HepG2 (cell line): Measurements from ENCODE around the gene ABCD4. TPM values are rescaled to one million over a fixed set of nuclear protein-coding genes. Genes with fewer than 3 reads are reported as not detected.
A peak's percentile ranks its signal among the peaks of the same experiment; 100 is the strongest.

Experiments
- ATAC-seq: fragments of 200-7000 bp; cut with Tn5 transposase; 3 replicates; pipeline ENCODE4 v1.9.1; 2020; ENCODE audit warnings: mild to moderate bottlenecking, moderate library complexity
- Bru-seq: library from RNA; stranded (reverse); fragments of 400-500 nt; gene quantifications from one replicate; lab custom pipeline; 2021; lab: Mats Ljungman, UMichigan
- BruChase-seq, 2 experiments: library from RNA; stranded (reverse); fragments of 400-500 nt; gene quantifications; one replicate each; lab custom pipeline; 2021; lab: Mats Ljungman, UMichigan
- BruUV-seq: library from RNA; stranded (reverse); fragments of 400-500 nt; replicated peaks from 2 replicates; lab custom pipeline; 2021; lab: Mats Ljungman, UMichigan
- CTCF ChIA-PET: fragments of 300-600 bp; formaldehyde crosslinking; extraction: SDS; loops from one replicate; lab custom pipeline; 2021; ENCODE audit warnings: low total read pairs, inconsistent platforms, low intra/inter-chr PET ratio; lab: Yijun Ruan, JAX
- POLR2A ChIA-PET: fragments of 350-600 bp; sonication (Branson Sonifier 250); formaldehyde crosslinking; loops from one replicate; lab custom pipeline; 2020; ENCODE audit warnings: antibody characterized with exemption, inconsistent platforms; lab: Yijun Ruan, JAX
- DNase-seq: peaks from one replicate; pipeline ENCODE4 v3.0.0-alpha.2; 2015; ENCODE audit warnings: low spot score
- FAIRE-seq: peaks from 3 replicates; lab custom pipeline; 2011; peaks lifted over from hg19 to GRCh38; lab: Jason Lieb, UNC
- H2AFZ ChIP-seq: one replicate; pipeline ENCODE4 v1.6.1; 2011; ENCODE audit warnings: low read length, inconsistent platforms
- H3K27ac ChIP-seq: fragments of 300-600 bp; 3 replicates; pipeline ENCODE4 v1.8.0; 2011; ENCODE audit warnings: mixed run types, mild to moderate bottlenecking, mixed read lengths, low read length, inconsistent platforms; ENCODE audit not compliant: insufficient read depth; ENCODE audit errors: extremely low read length
- H3K27me3 ChIP-seq, 2 experiments: fragments of 200-600 bp in 1 of 2; 2 replicates in 1 of 2; 3 replicates in 1 of 2; pipeline versions ENCODE4 v1.6.0 to v1.8.0; 2011; ENCODE audit warnings: low read length in 2 of 2, mild to moderate bottlenecking in 2 of 2, moderate library complexity in 2 of 2, inconsistent platforms in 1 of 2; ENCODE audit not compliant: insufficient read depth in 2 of 2, control insufficient read depth in 1 of 2
- H3K36me3 ChIP-seq, 2 experiments: fragments of 200-600 bp in 1 of 2; replicated peaks in 1 of 2; 2 replicates in 1 of 2; 3 replicates in 1 of 2; pipeline versions ENCODE4 v1.5.1 to v1.8.0; 2011; ENCODE audit warnings: low read length in 2 of 2, inconsistent platforms in 1 of 2; ENCODE audit not compliant: insufficient read depth in 2 of 2, control insufficient read depth in 1 of 2
- H3K4me1 ChIP-seq: 2 replicates; pipeline ENCODE4 v1.5.1; 2012; ENCODE audit warnings: low read length, inconsistent platforms; ENCODE audit not compliant: insufficient read depth
- H3K4me2 ChIP-seq: 2 replicates; pipeline ENCODE4 v1.6.0; 2011; ENCODE audit warnings: low read depth, low read length, inconsistent platforms
- H3K4me3 ChIP-seq, 3 experiments: fragments of 200-600 bp in 1 of 3; sonication (generic), shearing (Covaris generic) in 1 of 3; replicated peaks in 1 of 3; 2 replicates each; pipeline ENCODE4 v1.5.1; 2011 to 2016; ENCODE audit warnings: low read length in 3 of 3, inconsistent platforms in 2 of 3, low read depth in 2 of 3, mild to moderate bottlenecking in 2 of 3, control low read depth in 1 of 3, mixed read lengths in 1 of 3; ENCODE audit not compliant: insufficient read depth in 1 of 3
- H3K79me2 ChIP-seq: one replicate; pipeline ENCODE4 v1.6.1; 2011; ENCODE audit warnings: low read length, inconsistent platforms; ENCODE audit not compliant: insufficient read depth
- H3K9ac ChIP-seq: 2 replicates; pipeline ENCODE4 v1.6.0; 2011; ENCODE audit warnings: mild to moderate bottlenecking, low read depth, low read length, inconsistent platforms; ENCODE audit not compliant: insufficient read depth
- H3K9me3 ChIP-seq: 2 replicates; pipeline ENCODE4 v1.5.1; 2012; ENCODE audit warnings: mild to moderate bottlenecking, low read length
- H4K20me1 ChIP-seq: 2 replicates; pipeline ENCODE4 v1.6.0; 2011; ENCODE audit warnings: inconsistent platforms, mild to moderate bottlenecking, low read length, moderate library complexity; ENCODE audit not compliant: insufficient read depth
- EEA1 ChIP-seq: sonication (generic); formaldehyde crosslinking; IDR thresholded peaks from 2 replicates; pipeline ENCODE4 v1.5.1; 2020; ENCODE audit warnings: mild to moderate bottlenecking, missing genetic modification reagents, borderline replicate concordance
- ELF3 ChIP-seq: IDR thresholded peaks from 2 replicates; pipeline ENCODE4 v1.6.1; 2016; ENCODE audit warnings: missing genetic modification reagents, missing compliant biosample characterization
- FOXP4 ChIP-seq: sonication (generic); formaldehyde crosslinking; IDR thresholded peaks from 2 replicates; pipeline ENCODE4 v1.4.0; 2020; ENCODE audit warnings: missing genetic modification reagents
- GPN1 ChIP-seq: sonication (generic); formaldehyde crosslinking; IDR thresholded peaks from 2 replicates; pipeline ENCODE4 v1.5.1; 2020; ENCODE audit warnings: missing genetic modification reagents, borderline replicate concordance
- HNF4G ChIP-seq, 2 experiments: sonication (generic) in 1 of 2; formaldehyde crosslinking in 1 of 2; IDR thresholded peaks; 2 replicates each; pipeline versions ENCODE4 v1.4.0 to v1.6.1; 2011 to 2020; ENCODE audit warnings: borderline replicate concordance in 2 of 2, low read depth in 2 of 2, mild to moderate bottlenecking in 2 of 2, low read length in 1 of 2, missing genetic modification reagents in 1 of 2, moderate library complexity in 1 of 2
- MAZ ChIP-seq, 2 experiments: sonication (generic) in 1 of 2; formaldehyde crosslinking in 1 of 2; IDR thresholded peaks; 2 replicates each; pipeline versions ENCODE4 v1.5.0 to v1.6.1; 2012 to 2020; ENCODE audit warnings: low read depth in 2 of 2, mild to moderate bottlenecking in 2 of 2, borderline replicate concordance in 1 of 2, improper control_type of control experiment in 1 of 2, low read length in 1 of 2, missing genetic modification reagents in 1 of 2, moderate library complexity in 1 of 2
- WGBS: methylation state at CpG from one replicate; pipeline ENCODE4 v1.1.6; 2017; ENCODE audit warnings: low lambda C conversion rate; 5-methylcytosine and 5-hydroxymethylcytosine counted together
- in situ Hi-C: cut with HindIII; loops from 2 replicates; pipeline ENCODE4 v1.10.0; 2017; ENCODE audit warnings: low pct_unique_long_range_greater_than_20kb; ENCODE audit not compliant: extremely low pct_ligation_motif_present
- intact Hi-C: fragments of 100-400 bp; cut with micrococcal nuclease; formaldehyde crosslinking; loops from one replicate; pipeline ENCODE4 v1.10.0; 2022; ENCODE audit not compliant: unreplicated experiment
- long read RNA-seq, 2 experiments: library from RNA in 1 of 2; library from polyadenylated mRNA in 1 of 2; stranded (forward) in 1 of 2; unstranded in 1 of 2; transcript quantifications; one replicate each; pipeline ENCODE4 v2.0.0, GENCODE V29; 2019 to 2022
- polyA minus RNA-seq, 3 experiments: library from RNA; depleted of rRNA, polyadenylated mRNA; stranded (reverse); fragments of >200 nt; gene quantifications; 2 replicates each; pipeline ENCODE4 v1.2.3, GENCODE V29; 2011; ENCODE audit warnings: low replicate concordance in 1 of 3
- polyA plus RNA-seq, 8 experiments: library from polyadenylated mRNA; depleted of rRNA in 3 of 8; stranded (reverse) in 7 of 8; unstranded in 1 of 8; fragments of >200 nt; fragmentation: Illumina TruSeq in 4 of 8; extraction: Trizol in 4 of 8; gene quantifications; 2 replicates each; pipeline versions ENCODE4 v1.2.1 to v1.2.3, GENCODE V29; 2011 to 2016; ENCODE audit warnings: low read depth in 4 of 8, missing spikeins in 1 of 8, mixed read lengths in 1 of 8; ENCODE audit not compliant: insufficient read depth in 1 of 8
- total RNA-seq, 5 experiments: library from RNA; depleted of rRNA; stranded (reverse); fragments of >200 nt; fragmentation: Illumina TruSeq; extraction: Trizol; gene quantifications; 2 replicates each; pipeline ENCODE4 v1.2.3, GENCODE V29; 2016; ENCODE audit warnings: low read depth in 1 of 5
- TF ChIP-seq, protein P1 (sequence below): IDR thresholded peaks from 2 replicates; pipeline ENCODE4 v1.6.1; 2016; ENCODE audit warnings: missing compliant biosample characterization, missing genetic modification reagents, borderline replicate concordance

Gene ABCD4
- total RNA-seq (2016; rRNA removed; fragmentation: Illumina TruSeq; extraction: Trizol) (20.4 and 47.5 TPM in 2 replicates), polyA plus RNA-seq (2011; rRNA removed) (50.5 and 54.8 TPM in 2 replicates), polyA minus RNA-seq (2011; rRNA and poly(A)+ RNA removed; ENCODE audit: low replicate concordance) (46.5 and 77.5 TPM in 2 replicates), Bru-seq, nascent RNA (percentile 84 among the genes with signal in this experiment), BruChase-seq, experiment 1, labeled RNA remaining after a 6-hour chase (percentile 89 among the genes with signal in this experiment), BruChase-seq, experiment 2, labeled RNA remaining after a 2-hour chase (percentile 91 among the genes with signal in this experiment)
- 28.8 and 29.9 TPM in 2 replicates for total RNA-seq (2016; cell fraction: cytosol; rRNA removed; fragmentation: Illumina TruSeq; extraction: Trizol; ENCODE audit: low read depth)
- 18.8 and 49.0 TPM in 2 replicates for total RNA-seq (2016; cell fraction: insoluble cytoplasmic fraction; rRNA removed; fragmentation: Illumina TruSeq; extraction: Trizol)
- 37.8 and 42.0 TPM in 2 replicates for total RNA-seq (2016; cell fraction: membrane; rRNA removed; fragmentation: Illumina TruSeq; extraction: Trizol)
- total RNA-seq (2016; cell fraction: nucleus; rRNA removed; fragmentation: Illumina TruSeq; extraction: Trizol): 64.6 and 79.8 TPM in 2 replicates
- 23.5 and 24.1 TPM in 2 replicates for polyA plus RNA-seq (2011; cell fraction: cytosol; rRNA removed)
- 367 and 381 TPM in 2 replicates for polyA plus RNA-seq (2011; cell fraction: nucleus; rRNA removed)
- polyA plus RNA-seq (2012): 59.8 and 65.6 TPM in 2 replicates
- 15.6 and 18.9 TPM in 2 replicates for polyA plus RNA-seq (2016; cell fraction: cytosol; fragmentation: Illumina TruSeq; extraction: Trizol; ENCODE audit: low read depth)
- polyA plus RNA-seq (2016; cell fraction: insoluble cytoplasmic fraction; fragmentation: Illumina TruSeq; extraction: Trizol; ENCODE audit: low read depth): 17.4 and 22.9 TPM in 2 replicates
- polyA plus RNA-seq (2016; cell fraction: membrane; fragmentation: Illumina TruSeq; extraction: Trizol; ENCODE audit: low read depth): 25.5 and 30.1 TPM in 2 replicates
- 170 and 201 TPM in 2 replicates for polyA plus RNA-seq (2016; cell fraction: nucleus; fragmentation: Illumina TruSeq; extraction: Trizol; ENCODE audit: insufficient read depth, low read depth)
- polyA minus RNA-seq (2011; cell fraction: cytosol; rRNA and poly(A)+ RNA removed): 7.6 and 8.8 TPM in 2 replicates
- 135 and 152 TPM in 2 replicates for polyA minus RNA-seq (2011; cell fraction: nucleus; rRNA and poly(A)+ RNA removed)
- long read RNA-seq, experiment 1, transcript ABCD4-201 (19 exons, 3,003 nt): major isoform, 7 of 35 reads
- long read RNA-seq, experiment 1, partial matches to known transcripts: 10 of 35 reads
- long read RNA-seq, experiment 1, other reads (novel, unspliced or antisense): 16 of 35 reads
- long read RNA-seq, experiment 2, partial matches to known transcripts: 9 of 36 reads
- long read RNA-seq, experiment 2, other reads (novel, unspliced or antisense): 22 of 36 reads

DNA sequence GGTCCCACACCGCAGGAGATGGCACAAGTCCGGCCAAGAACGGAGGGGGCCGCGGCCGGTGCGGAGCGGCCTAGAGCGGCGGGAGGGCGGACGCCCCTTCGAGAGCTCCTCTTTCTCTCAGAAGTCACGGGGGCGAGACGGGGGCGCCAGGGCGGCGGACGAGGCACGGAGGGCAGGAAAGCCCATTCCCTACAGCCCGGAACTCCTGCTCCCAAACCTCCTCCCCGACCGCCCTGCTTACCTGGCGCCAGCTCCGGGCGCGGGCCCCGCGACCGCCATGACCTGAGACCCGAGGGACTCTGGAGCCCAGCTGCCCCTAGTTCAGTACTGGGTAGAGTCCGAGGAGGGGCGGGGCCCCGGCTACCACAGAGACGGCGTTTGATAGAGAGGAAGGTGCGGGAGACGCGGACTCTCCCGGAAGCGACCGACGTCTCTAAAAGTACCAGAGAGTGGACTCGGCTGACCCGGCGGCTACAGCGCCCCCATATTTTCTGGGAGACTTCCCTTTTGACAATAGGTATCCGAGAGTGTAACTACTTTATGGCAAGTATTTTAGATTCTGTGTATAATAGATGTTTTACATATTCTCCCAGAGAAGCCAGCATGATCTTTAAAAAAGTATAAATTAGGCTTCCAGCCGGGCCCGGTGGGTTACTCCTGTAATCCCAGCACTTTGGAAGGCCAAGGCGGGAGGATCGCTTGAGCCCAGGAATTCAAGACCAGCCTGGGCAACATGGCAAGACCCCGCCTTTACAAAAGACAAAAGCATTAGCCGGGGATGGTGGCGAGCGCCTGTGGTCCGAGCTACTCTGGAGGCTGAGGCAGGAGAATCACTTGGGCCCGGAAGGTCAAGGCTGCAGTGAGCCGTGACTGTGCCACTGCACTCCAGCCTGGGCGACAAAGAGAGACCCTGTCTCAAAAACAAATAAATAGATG is at the start of gene ABCD4:
ABCD4 (minus strand) TSS at position 301 of the 936 bp plus-strand sequence; CDS start at position 279, 22 bp downstream.
- WGBS: 1% methylated on average over 33 of the region's 61 CpGs
- H2AFZ ChIP-seq: peak within 1 kb of the TSS; percentile 69
- H3K36me3 ChIP-seq: peaks cover 6 to 13% of the 10 kb centered on the region in 2 experiments; a peak in 4 of 5 replicates
- peak within 1 kb of the TSS; percentile 85 for H3K9ac ChIP-seq
- H4K20me1 ChIP-seq: peaks cover 11% of the 10 kb centered on the region; the same call in 1 of the 2 replicates
- BruUV-seq: TSS peak; percentile 79
- POLR2A ChIA-PET: interaction anchor here (0.5 to 1.7 kb wide), 12 partner anchors 9 to 829 kb away, joined by 3 to 7 read pairs (median 4); partner anchors contain the start of genes ISCA2 and NPC2
- intact Hi-C loops: no loop called here
- peak; percentile 40 for FAIRE-seq
- H3K79me2 ChIP-seq: peaks cover 40% of the 10 kb centered on the region
- no peaks in the 10 kb centered on the region for H3K9me3 ChIP-seq
- ATAC-seq: peak; percentile 99
- H3K4me3 ChIP-seq: peak within 1 kb of the TSS; percentile 73 to 94 (median 87)
- CTCF ChIA-PET: no interaction called here
- peaks cover 36% of the 10 kb centered on the region for H3K4me1 ChIP-seq
- peak; percentile 93 for DNase-seq
- peak within 1 kb of the TSS; percentile 82 for H3K4me2 ChIP-seq
- in situ Hi-C loops: no loop called here
- peak within 1 kb of the TSS; percentile 83 for H3K27ac ChIP-seq
- no peaks in the 10 kb centered on the region for H3K27me3 ChIP-seq
- TF ChIP-seq MAZ (IDR thresholded peaks at IDR 0.05; ENCODE audit: borderline replicate concordance, low read depth, low read length): peak; percentile 57; the same call in 1 of the 2 replicates
- TF ChIP-seq MAZ (CRISPR knock-in tag; IDR thresholded peaks at IDR 0.05; ENCODE audit: low read depth): peak; percentile 62; the same call in 1 of the 2 replicates
- TF ChIP-seq ELF3: peak; percentile 82
- TF ChIP-seq, protein P1, sequence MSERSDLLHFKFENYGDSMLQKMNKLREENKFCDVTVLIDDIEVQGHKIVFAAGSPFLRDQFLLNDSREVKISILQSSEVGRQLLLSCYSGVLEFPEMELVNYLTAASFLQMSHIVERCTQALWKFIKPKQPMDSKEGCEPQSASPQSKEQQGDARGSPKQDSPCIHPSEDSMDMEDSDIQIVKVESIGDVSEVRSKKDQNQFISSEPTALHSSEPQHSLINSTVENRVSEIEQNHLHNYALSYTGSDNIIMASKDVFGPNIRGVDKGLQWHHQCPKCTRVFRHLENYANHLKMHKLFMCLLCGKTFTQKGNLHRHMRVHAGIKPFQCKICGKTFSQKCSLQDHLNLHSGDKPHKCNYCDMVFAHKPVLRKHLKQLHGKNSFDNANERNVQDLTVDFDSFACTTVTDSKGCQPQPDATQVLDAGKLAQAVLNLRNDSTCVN: peak; percentile 56; the same call in 1 of the 2 replicates
- TF ChIP-seq FOXP4 (CRISPR knock-in tag): 0 out of 2 replicates have a peak, but pooled peaks have one; percentile 15
- TF ChIP-seq GPN1: no peak
- 0 out of 2 replicates have a peak, but pooled peaks have one; percentile 14 for TF ChIP-seq HNF4G (IDR thresholded peaks at IDR 0.05; ENCODE audit: borderline replicate concordance, low read depth, low read length)
- peak; percentile 17; the same call in 1 of the 2 replicates for TF ChIP-seq HNF4G (CRISPR knock-in tag; IDR thresholded peaks at IDR 0.05; ENCODE audit: borderline replicate concordance, low read depth)
- peak; percentile 50; the same call in 1 of the 2 replicates for TF ChIP-seq EEA1 (CRISPR knock-in tag)
